HCT116 (cell line): ENCODE data around the gene LRCH1.

Source experiments
- CEBPB ChIP-seq: IDR thresholded peaks from 2 replicates; pipeline ENCODE4 v1.6.1; 2012; ENCODE audit warnings: low read depth
- MAX ChIP-seq: IDR thresholded peaks from 2 replicates; pipeline ENCODE4 v1.6.1; 2012
- RAD21 ChIP-seq: IDR thresholded peaks from 2 replicates; pipeline ENCODE4 v1.6.1; 2012; ENCODE audit warnings: low read depth, mild to moderate bottlenecking
- REST ChIP-seq: IDR thresholded peaks from 2 replicates; pipeline ENCODE4 v1.6.1; 2012; ENCODE audit warnings: low read depth
- SRF ChIP-seq: IDR thresholded peaks from 2 replicates; pipeline ENCODE4 v1.6.1; 2012; ENCODE audit warnings: low read depth
- TF ChIP-seq, protein P1 (sequence below), 3 experiments: fragments of 200-600 bp in 1 of 3; sonication (generic) in 1 of 3; IDR thresholded peaks in 2 of 3; conservative IDR thresholded peaks in 1 of 3; 2 replicates each; pipeline ENCODE4 v1.5.1; 2012 to 2017; ENCODE audit warnings: low read depth in 2 of 3, low read length in 2 of 3, antibody characterized with exemption in 1 of 3, borderline replicate concordance in 1 of 3, control low read depth in 1 of 3, mild to moderate bottlenecking in 1 of 3, mixed read lengths in 1 of 3, mixed run types in 1 of 3, moderate library complexity in 1 of 3; ENCODE audit not compliant: insufficient read depth in 1 of 3

GRCh38 chr13:46655377-46656180, 102.6 kb downstream of the LRCH1 start:
- no peak for TF ChIP-seq RAD21
- TF ChIP-seq MAX = no peak
- TF ChIP-seq, protein P1, sequence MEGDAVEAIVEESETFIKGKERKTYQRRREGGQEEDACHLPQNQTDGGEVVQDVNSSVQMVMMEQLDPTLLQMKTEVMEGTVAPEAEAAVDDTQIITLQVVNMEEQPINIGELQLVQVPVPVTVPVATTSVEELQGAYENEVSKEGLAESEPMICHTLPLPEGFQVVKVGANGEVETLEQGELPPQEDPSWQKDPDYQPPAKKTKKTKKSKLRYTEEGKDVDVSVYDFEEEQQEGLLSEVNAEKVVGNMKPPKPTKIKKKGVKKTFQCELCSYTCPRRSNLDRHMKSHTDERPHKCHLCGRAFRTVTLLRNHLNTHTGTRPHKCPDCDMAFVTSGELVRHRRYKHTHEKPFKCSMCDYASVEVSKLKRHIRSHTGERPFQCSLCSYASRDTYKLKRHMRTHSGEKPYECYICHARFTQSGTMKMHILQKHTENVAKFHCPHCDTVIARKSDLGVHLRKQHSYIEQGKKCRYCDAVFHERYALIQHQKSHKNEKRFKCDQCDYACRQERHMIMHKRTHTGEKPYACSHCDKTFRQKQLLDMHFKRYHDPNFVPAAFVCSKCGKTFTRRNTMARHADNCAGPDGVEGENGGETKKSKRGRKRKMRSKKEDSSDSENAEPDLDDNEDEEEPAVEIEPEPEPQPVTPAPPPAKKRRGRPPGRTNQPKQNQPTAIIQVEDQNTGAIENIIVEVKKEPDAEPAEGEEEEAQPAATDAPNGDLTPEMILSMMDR (IDR thresholded peaks at IDR 0.05 in 2 of 3, conservative IDR thresholded peaks at IDR 0.05 in 1 of 3; ENCODE audit: borderline replicate concordance in 1 of 3, insufficient read depth in 1 of 3, low read depth in 2 of 3, low read length in 2 of 3) = no peak
- TF ChIP-seq CEBPB = no peak
- TF ChIP-seq REST = no peak
- TF ChIP-seq SRF = no peak
